Renal cortical epithelial cell (primary cell): ENCODE data around the gene SCGN. TPM values are rescaled to one million over a fixed set of nuclear protein-coding genes. Genes with fewer than 3 reads are reported as not detected.
A peak's percentile ranks its signal among the peaks of the same experiment; 100 is the strongest.

Experiments used
- DNase-seq: peaks from one replicate; pipeline ENCODE4 v3.0.0-alpha.2; 2011; ENCODE audit warnings: low read depth
- total RNA-seq: library from RNA; depleted of rRNA; stranded (reverse); fragments of >200 nt; gene quantifications from 2 replicates; pipeline ENCODE4 v1.2.3, GENCODE V29; 2014

The SCGN gene
- total RNA-seq, 1 donor from 2014 or later = 0.20 TPM

- no peak for DNase-seq
These were observed 11.1 kb upstream of the SCGN start for GRCh38 chr6:25640891-25641290.

GRCh38 chr6:25641377-25641776 lies 10.6 kb upstream of the SCGN start:
- DNase-seq = no peak

DNA sequence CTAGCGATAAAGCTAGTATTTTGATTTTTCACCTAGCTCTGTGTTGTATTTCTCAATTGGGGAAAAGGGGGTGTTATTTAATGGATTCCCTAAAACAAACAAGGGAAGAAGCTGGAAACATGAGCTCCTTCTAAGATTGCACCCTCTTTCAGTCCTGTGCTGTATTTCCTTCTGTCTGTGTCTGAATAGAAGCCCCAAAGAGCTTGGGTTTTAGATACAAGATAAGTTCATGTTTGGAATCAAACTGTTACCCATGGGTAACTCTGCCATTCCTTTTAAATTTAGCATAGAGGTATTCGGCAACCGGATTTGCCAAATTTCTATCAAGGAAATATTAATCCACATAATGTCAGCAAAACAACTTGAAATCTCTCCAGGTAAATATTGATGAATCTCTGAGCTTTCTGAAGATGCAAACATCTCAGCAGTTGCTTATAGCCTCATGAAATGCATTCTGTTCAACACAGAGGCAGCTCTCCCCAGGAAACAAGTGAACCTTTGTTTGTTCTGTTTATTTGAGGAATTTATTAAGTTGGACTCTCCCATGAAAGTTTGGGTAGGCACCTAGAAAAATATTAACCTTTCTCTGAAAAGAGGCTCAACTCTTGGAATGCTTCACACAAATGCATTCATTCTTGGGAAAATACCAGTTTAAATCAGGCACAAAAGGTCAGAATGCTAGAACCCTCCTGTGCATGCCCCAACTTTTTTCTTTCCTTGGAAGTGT lies 9.9 kb upstream of the SCGN start:
- peak; percentile 79 for DNase-seq

GRCh38 chr6:25642667-25643328 lies 9.2 kb upstream of the SCGN start:
- no peak for DNase-seq

GRCh38 chr6:25645916-25646315 lies 6.1 kb upstream of the SCGN start:
- no peak for DNase-seq

- DNase-seq = no peak
These were observed 2.4 kb upstream of the SCGN start for GRCh38 chr6:25649611-25650010.

DNA sequence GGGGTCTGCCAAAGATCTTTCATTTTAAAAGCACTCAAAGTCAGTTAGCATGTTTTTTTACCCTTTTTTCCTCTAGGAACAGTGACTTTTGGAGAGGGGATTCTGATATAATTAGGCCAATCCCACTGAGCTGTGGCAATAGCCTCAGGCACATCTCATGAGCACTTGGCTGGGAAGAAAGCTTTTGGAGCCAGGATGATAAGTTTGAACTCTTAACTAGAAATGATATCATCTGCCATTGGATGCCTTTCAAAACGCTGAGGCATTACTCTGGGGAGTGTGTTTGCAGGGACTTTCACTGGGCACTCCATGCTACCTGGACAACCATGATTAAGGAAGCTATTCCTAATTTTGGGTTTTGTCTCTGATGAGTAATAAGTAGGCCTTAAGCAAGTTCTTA lies 3.7 kb downstream of the SCGN start:
- DNase-seq = no peak

DNA sequence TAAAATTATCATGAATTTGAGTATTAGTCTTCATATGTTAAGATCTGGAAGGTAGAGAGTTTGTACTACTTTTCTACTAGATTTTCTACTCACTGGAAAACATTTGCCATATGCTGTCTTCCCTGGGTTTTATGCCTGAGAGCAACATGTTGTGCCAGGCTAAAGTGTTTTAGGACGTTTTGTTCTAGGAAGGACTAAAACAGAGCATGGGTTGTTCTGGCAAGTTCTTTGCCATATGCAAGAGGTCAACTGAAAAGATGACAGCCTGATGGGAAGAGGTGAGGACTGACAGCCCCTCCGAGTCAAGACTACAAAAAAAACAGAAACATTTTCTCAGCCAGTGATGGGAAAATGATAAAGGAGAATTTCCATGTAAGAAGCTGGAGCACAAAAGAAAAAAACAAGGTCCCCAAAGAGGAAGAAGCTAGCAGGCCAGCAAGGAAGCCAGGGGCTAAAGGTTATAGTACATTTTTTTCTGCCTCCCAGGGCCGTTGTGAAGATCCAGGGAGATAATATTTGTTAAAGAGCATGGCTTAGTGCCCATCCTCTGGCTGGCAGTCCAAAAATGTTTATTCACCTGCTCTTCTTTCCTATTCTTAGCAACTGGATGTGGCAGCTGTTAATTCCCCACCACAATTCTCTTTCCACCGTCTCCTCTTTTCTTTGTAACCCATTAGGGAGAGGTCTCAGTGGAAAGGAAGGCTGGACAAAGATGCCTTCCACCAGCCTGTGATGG lies 7.8 kb downstream of the SCGN start:
- no peak for DNase-seq

GRCh38 chr6:25660512-25660911 lies 8.5 kb downstream of the SCGN start:
- peak; percentile 90 for DNase-seq

DNA sequence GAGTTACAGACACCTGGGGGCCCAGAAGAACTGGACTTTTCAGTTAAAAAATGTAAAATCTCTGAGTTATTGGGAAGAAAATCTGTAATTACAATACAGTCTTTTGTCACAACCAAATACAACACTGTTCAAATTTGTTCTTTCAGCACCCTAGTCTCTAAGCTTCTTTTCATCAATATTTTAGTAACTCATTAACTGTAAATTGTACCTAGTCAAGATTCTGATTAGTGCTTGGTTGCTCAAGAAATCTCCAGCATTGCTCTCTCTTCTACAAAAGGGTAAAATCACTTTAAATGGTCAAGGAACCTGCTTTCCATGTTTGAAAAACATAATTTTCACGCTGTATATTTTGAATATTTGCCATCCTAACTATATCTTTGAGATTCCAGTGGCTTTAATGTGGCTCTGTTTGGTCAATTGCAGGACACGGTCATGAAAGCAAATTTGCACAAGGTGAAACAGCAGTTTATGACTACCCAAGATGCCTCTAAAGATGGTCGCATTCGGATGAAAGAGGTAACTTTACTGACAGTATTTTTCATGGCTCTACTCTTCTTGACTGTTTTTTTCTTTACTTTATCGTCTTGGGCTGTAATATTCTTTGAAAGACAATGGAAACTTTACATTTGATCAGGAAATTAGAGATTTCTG lies 9.2 kb downstream of the SCGN start:
- peak; percentile 26 for DNase-seq

DNA sequence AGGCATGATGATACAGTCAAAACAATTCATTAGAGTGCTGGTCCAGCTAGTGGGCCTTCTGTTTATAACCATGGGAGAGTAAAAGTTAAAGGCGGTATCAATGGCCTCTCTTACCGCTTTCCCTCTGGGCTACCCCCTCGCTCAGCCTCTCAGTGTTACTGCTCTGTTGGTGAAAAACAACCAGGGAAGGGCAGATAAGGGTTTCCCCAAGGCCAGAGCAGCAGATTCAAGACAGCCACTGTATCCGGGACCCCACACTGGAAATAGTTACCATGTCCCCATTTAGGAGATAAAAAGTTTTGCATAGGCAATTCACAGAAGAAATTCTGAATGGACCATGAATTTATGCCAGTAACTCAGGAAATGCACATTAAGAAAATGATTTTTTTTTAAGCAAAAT lies 13.4 kb downstream of the SCGN start:
- DNase-seq = no peak

GRCh38 chr6:25669413-25669812 lies 17.4 kb downstream of the SCGN start:
- DNase-seq = no peak

GRCh38 chr6:25670208-25670607 lies 18.2 kb downstream of the SCGN start:
- no peak for DNase-seq

DNA sequence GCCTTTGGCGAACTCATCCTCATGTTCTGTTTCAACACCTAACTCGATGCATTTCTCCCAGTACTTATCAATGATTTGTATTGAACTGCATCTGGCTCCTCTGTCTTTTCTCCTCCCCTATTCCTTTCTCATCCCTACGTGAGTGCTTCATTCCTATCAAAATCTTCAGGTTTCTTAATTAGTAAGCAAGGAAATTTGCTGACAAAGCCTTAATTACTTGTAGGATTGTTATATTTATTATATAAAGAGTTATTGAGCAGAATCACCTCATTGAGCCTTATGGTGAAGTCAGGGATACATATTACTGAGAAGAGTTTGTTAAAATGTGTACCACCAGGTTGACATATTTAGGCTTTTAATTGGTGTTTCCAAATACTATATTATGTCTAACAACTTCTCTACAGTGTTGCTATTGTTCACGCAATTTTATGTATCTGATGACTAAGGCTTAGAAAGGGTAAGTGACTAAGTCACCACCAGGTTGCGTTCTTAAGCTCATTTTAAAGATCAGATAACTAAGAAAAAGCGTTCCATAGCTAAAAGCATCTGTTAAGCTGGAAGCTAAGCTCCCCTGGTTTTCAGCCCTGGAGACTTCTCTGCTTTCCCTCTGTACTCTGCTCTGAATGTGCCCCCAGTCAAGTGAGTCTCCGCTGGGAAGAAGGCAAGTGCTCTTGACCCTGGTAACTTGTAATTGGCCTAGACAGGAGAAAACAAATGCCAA lies 18.9 kb downstream of the SCGN start:
- peak; percentile 32 for DNase-seq

GRCh38 chr6:25671652-25672051 lies 19.6 kb downstream of the SCGN start:
- DNase-seq = no peak

GRCh38 chr6:25675167-25675566 lies 23.2 kb downstream of the SCGN start:
- no peak for DNase-seq

GRCh38 chr6:25676775-25677174 lies 24.8 kb downstream of the SCGN start:
- no peak for DNase-seq

DNA sequence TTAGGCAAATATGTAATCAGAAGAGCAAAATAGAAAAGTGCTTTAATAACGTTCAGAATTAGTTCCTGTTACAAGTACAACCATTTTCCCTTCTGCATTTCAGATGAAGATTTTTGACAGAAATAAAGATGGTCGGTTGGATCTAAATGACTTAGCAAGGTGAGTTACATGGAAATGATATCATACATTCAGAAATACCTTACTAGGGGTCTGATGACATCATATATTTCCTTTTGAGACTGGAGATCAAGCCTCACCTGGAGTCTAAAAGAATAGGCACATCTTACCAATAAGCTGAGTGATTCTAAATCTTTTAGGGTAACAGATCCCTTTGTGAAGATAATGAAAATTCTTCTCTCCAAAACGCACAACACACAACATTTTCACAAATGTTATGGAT lies 29.8 kb downstream of the SCGN start:
- DNase-seq = no peak

- DNase-seq = no peak
These were observed 30.3 kb downstream of the SCGN start for GRCh38 chr6:25682324-25682723.

GRCh38 chr6:25684565-25684964 lies 32.5 kb downstream of the SCGN start:
- DNase-seq = no peak

DNA sequence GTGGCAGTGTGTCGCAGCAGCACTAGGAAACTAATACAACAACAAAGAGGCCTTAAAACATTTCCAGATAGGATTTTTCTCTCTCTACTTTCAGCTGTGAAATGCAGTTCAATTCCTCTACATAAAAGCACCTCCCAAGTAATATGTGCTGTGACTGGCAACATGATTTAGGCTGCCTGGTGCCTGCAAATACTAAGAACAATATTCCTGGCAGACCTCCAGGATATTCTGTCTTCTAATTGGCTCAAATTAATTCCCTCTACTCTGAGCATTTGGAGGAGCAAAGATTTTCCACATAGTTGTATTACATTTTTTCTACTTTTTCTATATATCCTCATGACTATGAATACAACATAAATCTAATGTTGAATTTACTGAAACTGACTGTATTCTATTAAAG lies 33.2 kb downstream of the SCGN start:
- no peak for DNase-seq

GRCh38 chr6:25685896-25686295 lies 33.9 kb downstream of the SCGN start:
- no peak for DNase-seq
